Transverse colon (tissue), 3 donors: ENCODE measurements around the gene LDHB.
"Not testable (repeated sequence)": the region's sequence is repeated elsewhere in the genome, so short reads cannot be mapped to it uniquely, and the experiment has no call there.

Source experiments
- POLR2A ChIP-seq: fragments of 450-650 bp; IDR thresholded peaks from one replicate; pipeline ENCODE4 v1.6.1; 2016; ENCODE audit warnings: antibody characterized with exemption, mild to moderate bottlenecking, moderate library complexity
- POLR2AphosphoS5 ChIP-seq, 3 donors: sonication (generic); formaldehyde crosslinking; IDR thresholded peaks; one replicate each; pipeline ENCODE4 v1.6.1; 2016; ENCODE audit warnings: antibody characterized with exemption in 3 of 3

DNA sequence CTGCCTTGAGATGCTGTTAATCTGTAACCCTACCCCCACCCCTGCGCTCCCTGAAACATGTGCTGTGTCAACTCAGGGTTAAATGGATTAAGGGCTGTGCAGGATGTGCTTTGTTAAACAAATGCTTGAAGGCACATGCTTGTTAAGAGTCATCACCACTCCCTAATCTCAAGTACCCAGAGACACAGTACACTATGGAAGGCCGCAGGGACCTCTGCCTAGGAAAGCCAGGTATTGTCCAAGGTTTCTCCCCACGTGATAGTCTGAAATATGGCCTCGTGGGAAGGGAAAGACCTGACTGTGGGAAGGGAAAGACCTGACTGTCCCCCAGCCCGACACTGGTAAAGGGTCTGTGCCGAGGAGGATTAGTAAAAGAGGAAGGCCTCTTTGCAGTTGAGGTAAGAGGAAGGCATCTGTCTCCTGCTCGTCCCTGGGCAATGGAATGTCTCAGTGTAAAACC lies 12.6 kb downstream of the LDHB start:
- TF ChIP-seq POLR2AphosphoS5 (IDR thresholded peaks at IDR 0.05); POLR2A: not testable (repeated sequence)
